HG03045 (cell line): ENCODE measurements around the gene RNF151.
A peak's percentile ranks its signal among the peaks of the same experiment; 100 is the strongest.

Experiments used
- ATAC-seq: cut with Tn5 transposase; IDR thresholded peaks from one replicate; pipeline ENCODE4 v1.9.1; 2021; ENCODE audit warnings: mild to moderate bottlenecking, moderate library complexity; ENCODE audit not compliant: unreplicated experiment

RNF151 gene

GRCh38 chr16:1976216-1976520, 9.5 kb downstream of the RNF151 start:
- no peak for ATAC-seq

GRCh38 chr16:1976951-1977874, 10.6 kb downstream of the RNF151 start:
- no peak for ATAC-seq

- no peak for ATAC-seq
Measured at GRCh38 chr16:1977875-1978268, 11.2 kb downstream of the RNF151 start.

GRCh38 chr16:1978476-1979120, 11.9 kb downstream of the RNF151 start:
- ATAC-seq, result no peak

GRCh38 chr16:1979271-1980029, 12.8 kb downstream of the RNF151 start:
- ATAC-seq, result no peak

- no peak for ATAC-seq
Measured at GRCh38 chr16:1980030-1980769, 13.5 kb downstream of the RNF151 start.

- no peak for ATAC-seq
Measured at GRCh38 chr16:1980770-1981087, 14.1 kb downstream of the RNF151 start.

- no peak for ATAC-seq
Measured at GRCh38 chr16:1981398-1981836, 14.8 kb downstream of the RNF151 start, which contains the start of gene NOXO1. NOXO1 (minus strand) TSS chr16:1981469; CDS start chr16:1981179, 290 bp downstream.

- ATAC-seq, result no peak
Measured at GRCh38 chr16:1982013-1982433, 15.4 kb downstream of the RNF151 start.

- ATAC-seq, result no peak
Measured at GRCh38 chr16:1982991-1983543, 16.4 kb downstream of the RNF151 start.

- peak; percentile 77 for ATAC-seq
Measured at GRCh38 chr16:1983544-1984346, 17.1 kb downstream of the RNF151 start, which contains the start of gene GFER. GFER (plus strand) TSS chr16:1984193; CDS start chr16:1984219, 26 bp downstream.

- ATAC-seq, result peak; percentile 15
Measured at GRCh38 chr16:1984347-1985225, 17.9 kb downstream of the RNF151 start.

- ATAC-seq, result no peak
Measured at GRCh38 chr16:1985466-1986150, 19.0 kb downstream of the RNF151 start.

- no peak for ATAC-seq
Measured at GRCh38 chr16:1987198-1987597, 20.5 kb downstream of the RNF151 start.

- no peak for ATAC-seq
Measured at GRCh38 chr16:1989209-1990100, 22.8 kb downstream of the RNF151 start, which contains the start of gene SYNGR3. SYNGR3 (plus strand) TSS chr16:1989970; CDS start chr16:1990103, 133 bp downstream.

- ATAC-seq, result no peak
Measured at GRCh38 chr16:1990101-1990350, 23.4 kb downstream of the RNF151 start.
